NCI-H146 (cell line): ENCODE measurements around the gene HACD1.

Source experiments
- DNase-seq: peaks from one replicate; lab custom pipeline; 2025; lab: John Stamatoyannopoulos, UW

Gene HACD1, protein sequence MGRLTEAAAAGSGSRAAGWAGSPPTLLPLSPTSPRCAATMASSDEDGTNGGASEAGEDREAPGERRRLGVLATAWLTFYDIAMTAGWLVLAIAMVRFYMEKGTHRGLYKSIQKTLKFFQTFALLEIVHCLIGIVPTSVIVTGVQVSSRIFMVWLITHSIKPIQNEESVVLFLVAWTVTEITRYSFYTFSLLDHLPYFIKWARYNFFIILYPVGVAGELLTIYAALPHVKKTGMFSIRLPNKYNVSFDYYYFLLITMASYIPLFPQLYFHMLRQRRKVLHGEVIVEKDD

DNA sequence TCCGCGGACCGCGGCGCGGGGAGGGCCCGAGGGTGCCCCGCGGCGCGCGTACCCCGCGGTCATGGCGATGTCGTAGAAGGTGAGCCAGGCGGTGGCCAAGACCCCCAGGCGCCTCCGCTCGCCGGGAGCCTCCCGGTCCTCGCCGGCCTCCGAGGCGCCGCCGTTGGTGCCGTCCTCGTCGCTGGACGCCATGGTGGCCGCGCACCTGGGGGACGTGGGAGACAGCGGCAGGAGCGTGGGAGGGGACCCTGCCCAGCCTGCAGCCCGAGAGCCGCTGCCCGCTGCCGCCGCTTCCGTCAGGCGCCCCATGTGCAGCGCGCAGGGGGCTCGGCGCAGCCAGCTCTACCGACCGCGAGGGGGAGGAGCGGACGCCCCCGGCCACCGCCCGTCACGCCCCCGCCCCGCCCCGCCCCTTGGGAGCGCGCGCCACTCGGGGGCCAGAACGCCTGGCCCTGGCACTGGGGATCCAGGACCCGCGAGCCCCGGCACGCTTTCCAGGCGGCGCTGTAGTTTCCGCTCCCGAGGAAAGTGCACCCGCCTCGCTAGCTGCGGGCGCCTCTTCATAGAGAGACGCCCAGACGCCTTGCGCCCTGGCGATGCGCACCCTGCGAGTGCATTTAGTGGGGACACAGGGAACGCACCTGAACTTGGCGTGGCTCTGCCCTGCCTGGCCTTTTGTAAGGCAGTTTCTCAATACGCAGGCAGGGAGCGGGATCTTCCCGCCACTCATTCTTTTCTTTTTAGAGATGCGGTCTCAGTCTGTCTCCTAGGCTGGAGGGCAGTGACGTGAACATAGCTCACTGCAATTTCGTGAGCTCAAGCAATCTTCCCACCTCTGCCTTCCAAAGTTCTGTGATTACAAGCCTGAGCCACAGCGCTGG lies at the start of gene HACD1:
Gene HACD1, minus strand, starts transcription at position 344 of the 881 bp plus-strand sequence. Its CDS starts 35 bp downstream, at position 309.
- DNase-seq = peak; percentile 86

DNA sequence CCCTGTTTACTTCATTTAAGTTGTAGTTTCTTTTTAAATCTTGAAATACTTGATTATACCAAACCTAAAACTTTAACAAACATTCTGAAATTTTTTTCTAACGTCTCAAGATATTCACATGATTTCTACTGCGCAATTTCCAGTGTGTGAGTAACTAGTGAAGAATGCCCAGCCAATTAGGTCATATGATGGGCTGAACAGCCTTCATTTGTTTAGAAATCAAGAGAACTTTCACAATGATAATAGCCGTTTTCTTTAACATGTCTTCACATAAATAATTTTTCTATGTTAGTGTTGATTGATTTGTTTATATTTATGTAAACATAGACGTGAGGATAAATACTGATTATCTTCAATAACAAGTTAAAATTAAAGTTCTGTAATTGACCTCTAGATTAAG lies 48.6 kb upstream of the HACD1 start:
- DNase-seq = no peak

DNA sequence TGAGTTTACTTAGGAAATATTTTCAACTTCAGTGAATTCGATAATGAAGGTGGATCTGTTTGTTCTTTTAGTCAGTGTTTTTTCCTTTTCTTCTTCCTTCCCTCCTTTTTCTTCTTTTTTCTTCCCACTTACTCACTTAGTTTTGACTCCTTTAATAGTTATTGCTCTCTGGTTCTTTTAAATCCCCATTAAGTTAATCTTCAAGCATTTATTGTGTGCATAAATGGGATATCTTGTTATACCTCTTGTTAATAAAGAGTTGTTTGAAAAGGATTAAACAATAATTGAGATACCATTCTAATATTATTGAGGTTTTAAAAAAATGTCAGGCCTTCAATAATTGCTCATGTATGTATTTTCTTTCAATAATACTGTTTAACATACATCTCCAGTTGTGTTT lies 46.3 kb upstream of the HACD1 start:
- no peak for DNase-seq

DNA sequence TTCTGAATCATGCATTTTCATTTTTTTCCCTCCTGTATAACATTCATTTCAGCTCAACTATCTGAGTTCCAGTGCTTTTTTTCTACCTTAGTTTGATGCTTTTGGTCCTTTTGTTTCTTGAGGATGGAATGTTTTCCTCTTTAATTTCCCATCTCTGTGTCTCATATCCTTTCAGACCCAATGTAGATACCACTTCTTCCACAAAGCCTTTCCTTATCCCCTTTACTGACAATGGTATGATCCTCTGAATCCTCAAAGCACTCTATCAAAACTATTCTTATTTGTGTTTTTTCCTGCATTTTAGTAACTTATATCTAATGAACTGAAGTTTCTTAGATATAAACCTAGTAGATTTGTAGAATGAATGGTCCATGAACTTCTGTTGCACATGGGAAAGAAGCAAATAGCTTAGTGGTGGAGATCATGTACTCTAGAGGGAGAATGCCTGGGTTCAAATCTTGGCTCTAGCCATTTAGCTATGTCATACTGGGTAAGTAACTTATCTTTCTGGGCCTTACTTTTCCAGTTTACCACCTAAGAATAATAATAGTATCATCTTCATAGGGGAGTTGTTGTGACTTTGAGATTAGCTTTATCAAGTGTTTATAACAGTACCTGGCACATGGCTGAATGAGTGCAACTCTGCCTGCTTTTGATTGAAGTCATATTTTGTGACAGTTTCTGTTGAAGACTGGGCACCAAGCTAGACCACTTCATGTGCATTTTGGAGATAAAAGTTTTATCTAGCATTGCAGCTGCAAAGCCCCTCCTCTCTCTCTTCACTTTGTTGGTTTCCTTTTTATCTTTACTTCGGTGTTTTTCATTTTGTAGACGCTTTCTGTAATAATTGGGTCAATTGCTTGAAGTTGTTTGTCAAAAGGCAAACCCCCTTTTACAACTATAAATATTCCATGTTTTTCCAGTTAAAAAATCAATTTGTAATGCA lies 45.3 kb upstream of the HACD1 start:
- DNase-seq = no peak

DNA sequence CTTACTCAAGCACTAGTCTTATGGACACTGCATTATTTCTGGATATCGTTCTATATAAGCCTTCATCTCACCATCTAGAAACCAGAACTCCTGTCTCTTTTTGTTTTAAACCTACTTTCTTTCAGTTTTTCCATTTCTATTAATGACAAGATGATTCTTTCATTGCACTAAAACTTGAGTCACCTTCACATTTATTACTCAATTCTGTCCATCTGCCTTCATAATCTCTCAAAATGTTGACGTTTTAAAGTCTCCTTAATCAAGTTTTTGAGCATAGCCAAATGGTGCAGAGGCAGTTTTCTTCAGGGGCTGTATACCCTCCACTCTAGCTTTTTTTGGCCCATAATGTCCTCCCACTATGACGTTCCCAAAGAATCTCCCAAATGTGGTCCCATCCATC lies 44.3 kb upstream of the HACD1 start:
- DNase-seq = no peak

DNA sequence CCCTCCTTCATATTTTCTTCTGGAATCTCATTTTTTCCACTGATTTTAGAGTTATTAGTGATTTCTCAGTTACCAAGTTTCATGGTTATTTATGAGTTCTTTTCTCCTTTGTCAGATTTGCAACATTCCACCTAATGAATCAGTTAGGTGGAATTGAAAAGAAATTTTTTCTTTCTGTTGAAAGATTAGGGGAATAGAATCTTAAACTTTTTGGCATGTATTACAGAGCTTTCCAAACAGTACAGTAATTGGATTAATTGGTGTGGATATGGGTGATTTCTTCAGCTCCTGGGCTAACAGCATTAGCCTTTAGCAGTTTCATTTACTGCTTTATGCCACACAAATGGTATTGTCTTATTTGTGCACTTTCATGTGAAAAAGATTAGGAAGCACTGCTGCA lies 43.7 kb upstream of the HACD1 start:
- DNase-seq = no peak

DNA sequence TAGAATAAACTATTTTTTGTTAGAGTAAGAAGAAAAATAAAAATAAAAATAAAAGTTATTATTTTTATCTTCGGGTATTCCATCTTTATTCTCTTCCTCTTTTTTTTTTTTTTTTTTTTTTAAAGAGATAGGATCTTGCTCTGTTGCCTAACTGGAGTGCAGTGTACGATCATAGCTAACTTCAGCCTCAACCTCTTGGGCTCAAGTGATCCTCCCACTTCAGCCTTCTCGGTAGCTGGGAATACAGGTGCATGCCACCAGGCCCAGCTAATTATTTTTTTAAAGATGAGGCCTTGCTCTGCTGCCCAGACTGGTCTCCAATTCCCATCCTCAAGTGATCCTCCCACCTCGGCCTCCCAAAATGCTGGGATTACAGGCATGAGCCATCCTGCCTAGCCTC lies 42.2 kb upstream of the HACD1 start:
- no peak for DNase-seq

DNA sequence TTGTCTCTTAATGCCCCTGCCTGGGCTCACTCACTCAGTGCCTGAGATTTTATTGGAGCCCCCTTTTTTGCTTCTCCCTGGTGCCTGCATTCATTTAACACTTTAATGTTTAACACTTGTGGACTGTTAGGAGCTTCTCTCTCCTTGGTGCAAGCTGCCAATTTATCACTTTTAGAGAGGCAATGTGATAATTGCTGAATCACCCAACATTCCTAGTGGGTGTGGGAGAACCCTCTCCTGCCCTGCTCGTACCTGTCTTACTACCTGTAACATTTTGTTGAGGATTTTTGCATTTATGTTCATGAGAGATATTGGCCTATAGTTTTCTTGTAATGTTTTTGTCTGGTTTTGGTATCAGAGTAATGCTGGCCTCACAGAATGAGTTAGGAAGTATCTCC lies 39.9 kb upstream of the HACD1 start:
- no peak for DNase-seq

DNA sequence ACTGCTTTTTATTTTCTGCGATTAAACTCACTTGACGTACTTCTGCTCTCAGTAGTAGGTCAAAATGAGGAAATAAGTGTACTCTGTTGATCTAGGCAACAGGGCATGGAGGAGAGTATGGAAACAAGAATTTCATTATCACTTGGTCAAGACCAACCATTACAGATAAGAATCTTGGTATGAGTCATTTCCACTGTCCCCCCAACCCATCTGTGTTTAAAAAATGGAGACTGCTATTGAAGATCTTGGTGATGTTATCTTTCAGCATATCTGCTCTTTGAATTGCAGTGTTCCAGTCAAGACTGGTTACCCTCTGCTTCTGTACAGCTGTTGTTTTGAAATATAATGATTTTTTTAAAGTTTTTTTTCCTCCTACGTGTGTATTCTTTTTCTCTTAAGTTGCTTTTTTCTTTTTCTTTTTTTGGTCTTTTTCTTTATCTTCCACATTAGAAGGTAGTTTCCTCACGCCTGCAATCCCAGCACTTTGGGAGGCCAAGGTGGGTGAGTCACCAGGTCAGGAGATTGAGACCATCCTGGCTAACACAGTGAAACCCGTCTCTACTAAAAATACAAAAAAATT lies 38.5 kb upstream of the HACD1 start:
- DNase-seq = no peak

DNA sequence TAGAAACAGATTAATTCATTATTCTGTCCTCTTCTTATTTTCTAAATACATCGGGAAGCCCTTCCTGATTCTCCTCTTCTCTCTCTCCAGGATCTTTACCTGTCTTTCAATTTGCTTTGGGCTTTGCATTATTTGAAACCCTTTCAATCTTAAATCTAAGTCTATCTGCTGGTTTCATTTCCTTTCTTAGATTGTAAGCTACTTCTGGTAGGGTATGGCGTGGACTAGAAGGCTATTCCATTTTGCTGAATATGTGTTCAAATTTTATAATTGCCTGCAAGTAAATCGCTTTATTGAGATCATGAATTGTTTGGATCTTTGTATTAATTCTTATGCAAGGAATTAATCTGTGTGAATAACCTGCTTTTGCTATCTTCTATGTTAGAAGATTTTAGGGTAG lies 37.8 kb upstream of the HACD1 start:
- no peak for DNase-seq

DNA sequence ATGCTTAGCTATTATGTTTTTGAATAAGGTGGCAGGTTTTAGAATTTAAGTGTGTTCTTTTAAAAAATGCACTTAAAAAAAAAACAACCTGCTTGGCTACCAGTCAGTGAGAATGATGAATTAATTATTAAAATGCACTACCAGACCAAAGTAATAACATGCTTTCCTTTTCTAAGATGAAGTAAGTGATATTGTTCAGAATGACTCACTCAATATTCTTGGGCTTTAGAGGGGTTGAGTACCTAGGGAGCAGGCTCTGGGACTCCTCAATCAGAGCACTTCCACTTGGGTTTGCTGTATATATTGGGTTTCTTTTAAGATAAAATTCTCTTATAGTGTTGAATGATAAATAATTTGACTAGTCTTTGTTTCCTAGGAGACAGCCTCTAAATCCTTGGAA lies 35.4 kb upstream of the HACD1 start:
- no peak for DNase-seq

DNA sequence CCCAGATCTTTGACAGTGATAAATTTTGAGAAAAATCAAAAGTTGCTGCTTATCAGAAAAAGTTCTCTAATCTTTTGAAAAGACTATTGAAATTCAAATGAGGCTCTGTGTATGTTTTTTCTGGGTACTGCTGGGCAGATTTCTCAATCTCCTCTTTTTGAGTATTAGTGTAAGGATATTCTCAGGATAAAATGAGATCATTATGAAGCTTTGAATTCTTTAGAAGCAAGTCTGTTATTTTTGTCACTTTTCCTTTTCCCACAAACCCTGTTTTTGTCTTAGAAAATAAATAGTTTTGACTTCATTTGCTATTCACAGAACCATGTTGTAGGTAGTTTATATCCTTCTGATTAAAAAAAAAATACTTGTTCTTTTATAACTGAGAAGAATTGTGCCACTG lies 34.7 kb upstream of the HACD1 start:
- DNase-seq = no peak

DNA sequence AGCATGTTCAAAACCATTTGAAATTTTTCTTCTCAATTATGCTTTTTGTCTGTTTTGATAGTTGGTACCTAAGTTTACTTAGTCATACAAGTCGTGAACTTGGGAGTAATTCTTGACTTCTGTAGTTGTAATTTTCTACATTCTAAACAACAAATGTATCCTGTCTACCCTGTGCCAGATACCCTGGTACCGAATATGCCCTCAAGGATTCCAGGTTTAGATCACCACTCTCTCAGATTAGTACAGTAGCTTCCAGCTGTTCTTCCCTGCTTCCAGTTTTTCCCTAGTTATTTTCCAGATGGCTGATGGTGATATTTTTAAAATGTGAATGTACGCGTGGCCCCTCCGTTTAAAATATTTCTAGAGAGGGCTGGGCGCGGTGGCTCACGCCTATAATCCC lies 33.2 kb upstream of the HACD1 start:
- no peak for DNase-seq

DNA sequence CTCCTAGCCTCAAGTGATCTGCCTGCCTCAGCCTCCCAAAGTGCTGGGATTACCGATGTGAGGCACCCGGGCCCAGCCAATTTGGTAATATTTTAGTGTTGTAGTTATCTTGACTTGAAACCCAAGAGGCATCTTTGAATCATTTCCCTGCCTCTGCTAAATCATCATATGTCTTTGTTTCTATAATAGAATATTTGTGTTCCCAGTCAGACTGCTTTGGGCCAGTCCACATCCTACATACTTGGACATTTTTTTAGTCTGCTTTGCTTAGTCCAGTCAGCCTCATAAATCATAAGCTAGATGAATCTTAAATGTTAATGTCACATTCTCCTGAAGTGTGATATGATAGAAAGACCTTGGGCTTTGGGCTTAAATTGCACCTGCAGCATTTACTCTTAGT lies 32.7 kb upstream of the HACD1 start:
- DNase-seq = no peak

DNA sequence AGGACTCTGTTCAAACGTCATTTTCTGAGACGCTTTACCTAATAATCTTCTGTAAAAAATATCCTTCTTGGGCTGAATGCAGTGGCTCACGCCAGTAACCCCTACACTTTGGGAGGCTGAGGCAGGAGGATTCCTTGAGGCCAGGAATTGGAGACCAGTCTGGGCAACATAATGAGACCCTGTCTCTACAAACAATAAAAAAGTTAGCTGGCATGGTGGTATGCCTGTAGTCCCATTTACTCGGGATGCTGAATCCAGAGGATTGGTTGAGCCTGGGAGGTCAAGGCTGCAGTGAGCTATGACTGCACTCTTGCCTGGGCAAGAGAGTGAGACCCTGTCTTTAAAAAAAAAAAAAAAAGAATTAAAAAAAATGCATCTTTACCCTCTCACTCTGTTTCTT lies 31.9 kb upstream of the HACD1 start:
- no peak for DNase-seq

DNA sequence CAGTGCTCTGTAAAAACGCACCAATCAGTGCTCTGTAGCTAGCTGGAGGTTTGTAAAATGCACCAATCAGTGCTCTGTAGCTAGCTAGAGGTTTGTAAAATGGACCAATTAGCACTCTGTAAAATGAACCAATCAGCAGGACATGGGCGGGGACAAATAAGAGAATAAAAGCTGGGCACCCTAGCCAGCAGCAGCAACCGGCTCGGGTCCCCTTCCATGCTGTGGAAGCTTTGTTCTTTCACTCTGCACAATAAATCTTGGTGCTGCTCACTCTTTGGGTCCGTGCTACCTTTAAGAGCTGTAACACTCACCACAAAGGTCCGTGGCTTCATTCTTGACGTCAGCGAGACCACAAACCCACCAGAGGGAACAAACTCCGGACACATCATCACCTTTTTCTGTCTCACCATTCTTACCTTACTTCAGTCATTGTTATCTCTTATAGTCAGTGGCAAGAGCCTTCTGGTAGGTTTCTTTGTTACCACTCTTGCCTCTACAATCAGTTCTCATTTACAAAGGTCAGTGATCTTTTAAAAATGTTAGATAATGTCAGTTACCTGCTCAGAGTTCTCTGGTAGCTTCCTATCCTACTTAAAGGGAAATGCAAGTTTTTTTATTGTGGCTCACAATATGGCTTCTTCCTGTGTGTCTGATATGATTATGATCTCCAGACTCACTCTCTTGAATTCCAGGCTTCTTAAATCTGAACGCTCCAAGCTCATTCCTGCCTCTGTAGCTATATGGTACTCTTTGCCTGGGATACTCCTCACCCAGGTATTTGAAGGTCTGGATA lies 31.3 kb upstream of the HACD1 start:
- no peak for DNase-seq

DNA sequence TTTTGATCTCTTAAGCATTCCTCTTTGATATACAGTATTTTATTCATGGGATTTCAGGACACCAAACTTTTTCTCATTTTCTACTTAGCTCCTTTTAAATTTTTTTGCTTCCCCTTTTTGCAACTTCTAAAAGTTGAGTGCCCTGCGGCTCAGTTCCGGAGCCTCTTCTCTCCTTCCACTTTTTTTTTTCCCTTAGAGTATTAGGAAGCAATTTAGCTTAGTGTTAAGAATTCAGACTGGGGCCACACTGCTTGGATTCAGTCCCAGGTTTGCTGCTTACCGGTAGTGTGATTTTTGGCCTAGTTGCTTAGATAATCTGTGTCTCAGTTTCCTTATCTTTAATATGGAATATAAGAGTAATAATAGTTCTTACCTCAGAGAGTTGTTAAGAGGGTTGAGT lies 30.2 kb upstream of the HACD1 start:
- no peak for DNase-seq

DNA sequence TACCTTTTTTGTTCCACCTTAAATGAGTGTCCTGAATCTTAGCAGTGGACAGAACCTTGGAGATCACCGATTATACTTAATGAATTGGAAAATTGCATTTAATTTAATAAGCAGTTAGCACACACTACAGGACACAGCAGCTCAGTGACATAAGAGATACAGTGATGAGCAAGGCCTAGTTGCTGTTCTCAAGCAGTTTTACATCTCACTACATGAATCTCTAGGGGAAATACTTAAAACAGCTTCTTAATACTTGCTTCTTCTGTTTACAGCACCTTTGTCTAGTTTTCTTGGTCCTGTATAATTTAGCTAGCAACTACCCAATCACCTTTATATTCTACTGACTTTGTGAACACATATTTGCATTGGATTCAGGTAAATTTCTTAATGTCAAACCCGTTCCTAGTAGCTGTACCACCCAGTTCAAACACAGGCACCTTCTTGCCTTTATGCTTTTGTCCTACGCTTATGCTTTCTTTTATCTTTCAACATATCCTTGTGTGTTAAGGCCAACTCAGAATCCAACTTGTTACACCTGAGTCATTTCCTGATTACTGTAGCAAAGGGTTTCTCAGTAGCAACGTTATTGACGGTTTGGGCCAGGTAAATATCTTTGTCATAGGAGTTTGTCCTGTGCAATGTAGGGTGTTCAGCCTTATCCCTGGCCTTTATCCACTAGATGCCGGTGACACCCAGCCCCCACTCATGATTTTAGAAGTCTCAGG lies 28.6 kb upstream of the HACD1 start:
- DNase-seq = no peak

DNA sequence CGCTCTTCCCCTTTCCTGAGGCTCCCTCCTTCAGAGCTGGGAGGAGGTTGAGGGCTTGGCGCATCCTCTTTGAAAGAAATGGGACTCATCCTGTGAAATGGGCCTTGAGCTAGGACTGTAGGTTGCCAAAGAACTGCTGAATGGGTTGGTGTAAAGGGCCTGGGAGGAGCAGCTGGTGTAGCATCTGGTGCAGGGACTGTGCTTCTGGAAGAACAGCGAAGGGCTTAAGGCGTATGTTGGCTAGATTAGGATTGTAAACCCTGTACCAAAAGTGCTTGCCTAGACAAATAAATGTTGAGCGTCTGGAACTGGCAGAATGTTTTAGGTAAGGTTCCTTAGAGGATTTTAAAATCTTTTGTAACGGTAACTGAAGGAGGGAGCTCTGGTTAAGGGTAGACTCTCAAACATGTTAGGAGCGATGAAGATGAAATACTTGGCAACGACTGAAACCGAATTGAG lies 27.3 kb upstream of the HACD1 start:
- peak; percentile 62 for DNase-seq

DNA sequence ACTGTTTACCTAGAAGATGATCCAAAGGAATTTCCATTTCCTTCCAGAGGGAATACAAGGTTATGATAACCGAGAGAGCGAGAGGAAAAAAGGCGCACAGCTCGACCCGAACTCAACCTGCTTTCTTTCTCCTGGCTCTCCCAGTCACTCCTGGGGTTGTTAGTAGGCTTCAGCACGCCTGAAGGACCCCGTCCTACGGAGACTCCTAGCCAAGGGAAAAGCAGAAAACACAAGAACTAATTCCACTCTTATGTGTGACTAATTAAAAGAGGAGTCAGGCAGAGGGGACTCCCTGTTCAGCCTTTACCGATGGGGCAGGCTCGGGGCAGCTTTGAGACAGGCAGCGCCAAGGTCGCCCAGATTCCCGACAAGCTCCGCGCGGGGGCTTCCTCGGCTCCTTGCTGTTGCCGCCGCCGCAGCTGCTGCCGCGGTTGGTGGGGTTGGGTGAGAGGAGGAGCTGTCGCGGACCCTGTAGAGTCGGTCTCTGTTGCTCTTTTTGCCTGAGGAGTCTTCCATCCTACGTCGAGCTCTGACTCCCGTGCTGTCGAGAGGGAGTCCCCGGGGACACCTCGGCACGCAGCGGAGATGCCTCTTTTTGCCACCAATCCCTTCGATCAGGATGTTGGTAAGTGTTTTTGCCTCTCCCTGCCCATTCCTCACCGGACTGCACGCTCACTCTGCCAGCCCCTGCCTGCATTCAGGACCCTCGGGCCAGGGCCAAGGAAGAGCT lies 26.7 kb upstream of the HACD1 start, which contains the start of gene STAM:
Gene STAM, plus strand, starts transcription at position 397 of the 730 bp plus-strand sequence. Its CDS starts 189 bp downstream, at position 586.
- peak; percentile 97 for DNase-seq
